Liver (tissue), 3 donors: ENCODE data around the gene ZNF432.

Source experiments
- ATF3 ChIP-seq: IDR thresholded peaks from 2 replicates; pipeline ENCODE4 v1.6.1; 2016; ENCODE audit warnings: antibody characterized with exemption
- CTCF ChIP-seq: fragments of 150-350 bp; IDR thresholded peaks from 2 replicates; pipeline ENCODE4 v1.5.1; 2017; ENCODE audit warnings: improper control_type of control experiment, low read depth, low read length; ENCODE audit not compliant: missing input control
- EGR1 ChIP-seq, 2 donors: IDR thresholded peaks; 2 replicates each; pipeline ENCODE4 v1.6.1; 2016 to 2018; ENCODE audit warnings: antibody characterized with exemption in 2 of 2, low read depth in 2 of 2
- FOXA1 ChIP-seq: IDR thresholded peaks from 2 replicates; pipeline ENCODE4 v1.6.1; 2016; ENCODE audit warnings: antibody characterized with exemption
- GABPA ChIP-seq, 2 donors: IDR thresholded peaks in 1 of 2; conservative IDR thresholded peaks in 1 of 2; 2 replicates each; pipeline ENCODE4 v1.6.1; 2016; ENCODE audit warnings: antibody characterized with exemption in 2 of 2, mild to moderate bottlenecking in 1 of 2, moderate library complexity in 1 of 2
- HNF4A ChIP-seq, 2 donors: conservative IDR thresholded peaks; 2 replicates each; pipeline ENCODE4 v1.6.1; 2016; ENCODE audit warnings: antibody characterized with exemption in 2 of 2, mild to moderate bottlenecking in 2 of 2
- JUND ChIP-seq, 2 donors: IDR thresholded peaks; 2 replicates each; pipeline ENCODE4 v1.6.1; 2016; ENCODE audit warnings: antibody characterized with exemption in 2 of 2
- MAX ChIP-seq: IDR thresholded peaks from 2 replicates; pipeline ENCODE4 v1.6.1; 2016; ENCODE audit warnings: antibody characterized with exemption
- NR2F2 ChIP-seq: IDR thresholded peaks from 2 replicates; pipeline ENCODE4 v1.6.1; 2016; ENCODE audit warnings: antibody characterized with exemption
- RAD21 ChIP-seq, 2 donors: IDR thresholded peaks; 2 replicates each; pipeline ENCODE4 v1.6.1; 2016; ENCODE audit warnings: antibody characterized with exemption in 2 of 2, mild to moderate bottlenecking in 2 of 2
- REST ChIP-seq: IDR thresholded peaks from 2 replicates; pipeline ENCODE4 v1.6.1; 2016; ENCODE audit warnings: antibody characterized with exemption, mild to moderate bottlenecking
- TAF1 ChIP-seq: conservative IDR thresholded peaks from 2 replicates; pipeline ENCODE4 v1.6.1; 2016; ENCODE audit warnings: antibody characterized with exemption, mild to moderate bottlenecking
- donor health status: healthy.
- donor health status: healthy.

GRCh38 chr19:52066258-52066863 lies 17.7 kb upstream of the ZNF432 start:
- TF ChIP-seq REST (no peak), GABPA (IDR thresholded peaks at IDR 0.05 in 1 of 2, conservative IDR thresholded peaks at IDR 0.05 in 1 of 2) (no peak), CTCF (no peak), ATF3 (no peak), EGR1 (IDR thresholded peaks at IDR 0.05; ENCODE audit: low read depth in 2 of 2) (no peak), TAF1 (no peak), MAX (no peak), FOXA1 (no peak), JUND (IDR thresholded peaks at IDR 0.05) (no peak), RAD21 (IDR thresholded peaks at IDR 0.05) (no peak), NR2F2 (no peak), HNF4A (conservative IDR thresholded peaks at IDR 0.05) (no peak)
